ENCODE measurements around the gene KERA. TPM values are rescaled to one million over a fixed set of nuclear protein-coding genes. Genes with fewer than 3 reads are reported as not detected.

KERA gene
- total and polyA plus RNA-seq, 8 donors = not detected

- H3K4me3 ChIP-seq = no peak overlapping the region
- no peaks in the 10 kb centered on the region for H3K4me1 ChIP-seq
- FAIRE-seq (no peak), ATAC-seq (no peak), DNase-seq (no peak)
- H3K36me3 ChIP-seq = no peaks in the 10 kb centered on the region
- intact Hi-C loops (cut with DNase I) = no loop called here
- 78 to 87% methylated on average over 2 of the region's 2 CpGs for WGBS, 2 donors
- H3K9me3 ChIP-seq = no peaks in the 10 kb centered on the region
- H3K27ac ChIP-seq = no peak overlapping the region
- no peaks in the 10 kb centered on the region for H3K27me3 ChIP-seq
- no peak for TF ChIP-seq CTCF (IDR thresholded peaks at IDR 0.05)
Observed at GRCh38 chr12:91056488-91056887, 1.3 kb downstream of the KERA start.

- ATAC-seq = no peak
- Histone ChIP-seq H3K4me1 (no peaks in the 10 kb centered on the region), H3K9me3 (no peaks in the 10 kb centered on the region), H3K27ac (no peak overlapping the region), H3K4me3 (no peak overlapping the region), H3K27me3 (no peaks in the 10 kb centered on the region), H3K36me3 (no peaks in the 10 kb centered on the region)
- intact Hi-C loops (cut with DNase I) = no loop called here
- WGBS, 2 donors = 44 to 66% methylated on average over 1 of the region's 1 CpG
- FAIRE-seq = no peak
- no peak for DNase-seq
- TF ChIP-seq CTCF (IDR thresholded peaks at IDR 0.05) = no peak
Observed at GRCh38 chr12:91055976-91056375, 1.8 kb downstream of the KERA start.

- TF ChIP-seq CTCF (IDR thresholded peaks at IDR 0.05) = no peak
- H3K27me3 ChIP-seq = no peaks in the 10 kb centered on the region
- FAIRE-seq (no peak), ATAC-seq (no peak), DNase-seq (peak in 1 of 6 donors; percentile 14)
- intact Hi-C loops (cut with DNase I) = no loop called here
- no peak overlapping the region for H3K4me3 ChIP-seq
- H3K36me3 ChIP-seq = no peaks in the 10 kb centered on the region
- no peaks in the 10 kb centered on the region for H3K4me1 ChIP-seq
- no peaks in the 10 kb centered on the region for H3K9me3 ChIP-seq
- H3K27ac ChIP-seq = no peak overlapping the region
- 63 to 74% methylated on average over 4 of the region's 4 CpGs for WGBS, 2 donors
Observed at GRCh38 chr12:91053951-91054715, 3.7 kb downstream of the KERA start.

- H3K27me3 ChIP-seq = no peaks in the 10 kb centered on the region
- no peak overlapping the region for H3K27ac ChIP-seq
- intact Hi-C loops (cut with DNase I) = no loop called here
- ATAC-seq = no peak
- no peaks in the 10 kb centered on the region for H3K4me1 ChIP-seq
- no peak overlapping the region for H3K4me3 ChIP-seq
- H3K36me3 ChIP-seq = no peaks in the 10 kb centered on the region
- DNase-seq = no peak
- no peak for TF ChIP-seq CTCF (IDR thresholded peaks at IDR 0.05)
- H3K9me3 ChIP-seq = no peaks in the 10 kb centered on the region
- FAIRE-seq = no peak
Observed at GRCh38 chr12:91052026-91052425, 5.8 kb downstream of the KERA start.

- intact Hi-C loops (cut with DNase I) = no loop called here
- no peak overlapping the region for H3K4me3 ChIP-seq
- DNase-seq (no peak), FAIRE-seq (no peak), ATAC-seq (no peak)
- no peaks in the 10 kb centered on the region for H3K36me3 ChIP-seq
- 80 to 82% methylated on average over 2 of the region's 2 CpGs for WGBS, 2 donors
- H3K27me3 ChIP-seq = no peaks in the 10 kb centered on the region
- no peak for TF ChIP-seq CTCF (IDR thresholded peaks at IDR 0.05)
- H3K4me1 ChIP-seq = no peaks in the 10 kb centered on the region
- no peak overlapping the region for H3K27ac ChIP-seq
- H3K9me3 ChIP-seq = no peaks in the 10 kb centered on the region
Observed at GRCh38 chr12:91044586-91044985, 13.2 kb downstream of the KERA start.

Measured in pancreas (tissue), 10 donors.